H1 (cell line): ENCODE measurements around the gene KANSL1. TPM values are rescaled to one million over a fixed set of nuclear protein-coding genes. Genes with fewer than 3 reads are reported as not detected.

Experiments used
- CHD7 ChIP-seq: fragments of 300-600 bp; sonication (generic); IDR thresholded peaks from 2 replicates; pipeline ENCODE4 v1.7.1; 2012; ENCODE audit warnings: low read length, moderate library complexity, mild to moderate bottlenecking, inconsistent platforms; ENCODE audit not compliant: insufficient replicate concordance
- PHF8 ChIP-seq: fragments of 200-600 bp; sonication (generic); conservative IDR thresholded peaks from 2 replicates; pipeline ENCODE4 v1.7.1; 2012; ENCODE audit warnings: low read depth, mild to moderate bottlenecking, inconsistent platforms, low read length, moderate library complexity
- RAD21 ChIP-seq, 2 experiments: IDR thresholded peaks in 1 of 2; conservative IDR thresholded peaks in 1 of 2; 2 replicates each; pipeline ENCODE4 v1.6.1; 2011; ENCODE audit warnings: low read depth in 2 of 2, low read length in 2 of 2, improper control_type of control experiment in 1 of 2, inconsistent platforms in 1 of 2, mild to moderate bottlenecking in 1 of 2, moderate library complexity in 1 of 2
- TBP ChIP-seq: IDR thresholded peaks from 2 replicates; pipeline ENCODE4 v1.6.1; 2011; ENCODE audit warnings: low read depth, low read length, improper control_type of control experiment
- polyA plus RNA-seq, 7 experiments: library from polyadenylated mRNA; depleted of rRNA in 3 of 7; stranded (reverse) in 5 of 7; unstranded in 2 of 7; fragments of >200 nt in 5 of 7; fragments of 200-250 nt in 2 of 7; gene quantifications; 1 replicate in 5 of 7; 2 replicates in 1 of 7; 4 replicates in 1 of 7; pipeline versions ENCODE4 v1.2.1 to v1.2.3, GENCODE V29; 2011 to 2013; ENCODE audit warnings: missing spikeins in 2 of 7, mixed read lengths in 2 of 7
- total RNA-seq: library from RNA; stranded (reverse); fragmentation: NEBNext Ultra II Directional; extraction: Animal tissue kit (Norgen Biotek cat#: 25700); gene quantifications from 2 replicates; pipeline ENCODE4 v1.2.1, GENCODE V29; 2021

The KANSL1 gene
- total and polyA plus RNA-seq, 2 of the 8 experiments (the other 6 are each of a cell fraction or from before 2014, with no cell fraction given) = 34.0 to 128 TPM

GRCh38 chr17:46025060-46025459, 168.2 kb downstream of the KANSL1 start (continued):
- TF ChIP-seq RAD21 (IDR thresholded peaks at IDR 0.05 in 1 of 2, conservative IDR thresholded peaks at IDR 0.05 in 1 of 2; ENCODE audit: low read depth in 2 of 2, low read length in 2 of 2) = no peak
- TF ChIP-seq TBP = no peak
- no peak for TF ChIP-seq PHF8
- no peak for TF ChIP-seq CHD7
